Pancreas (tissue), 10 donors: Measurements from ENCODE around the gene CNTFR. TPM values are rescaled to one million over a fixed set of nuclear protein-coding genes. Genes with fewer than 3 reads are reported as not detected.

Source experiments
- ATAC-seq, 4 donors: fragments of 200-7000 bp; cut with Tn5 transposase; one replicate each; pipeline versions ENCODE4 v1.8.0 to v1.9.1; 2020; ENCODE audit warnings: mild to moderate bottlenecking in 4 of 4, moderate library complexity in 4 of 4
- DNase-seq, 6 donors: peaks; one replicate each; pipeline ENCODE4 v3.0.0-alpha.2; 2020
- FAIRE-seq: peaks from 2 replicates; lab custom pipeline; 2012; peaks lifted over from hg19 to GRCh38; lab: Jason Lieb, UNC
- H3K27ac ChIP-seq, 4 donors: fragments of 200-600 bp; sonication (generic); 1 replicate in 3 of 4; 2 replicates in 1 of 4; pipeline versions ENCODE4 v1.5.0 to v1.8.0; 2020
- H3K27me3 ChIP-seq, 4 donors: fragments of 200-600 bp; one replicate each; pipeline ENCODE4 v1.8.0; 2021
- H3K36me3 ChIP-seq, 3 donors: fragments of 200-600 bp; sonication (generic) in 1 of 3; one replicate each; pipeline versions ENCODE4 v1.5.0 to v1.8.0; 2020 to 2021
- H3K4me1 ChIP-seq, 3 donors: fragments of 200-600 bp; one replicate each; pipeline ENCODE4 v1.8.0; 2021
- H3K4me3 ChIP-seq, 4 donors: fragments of 200-600 bp; sonication (generic) in 2 of 4; one replicate each; pipeline versions ENCODE4 v1.5.0 to v1.8.0; 2020 to 2021
- H3K9me3 ChIP-seq, 4 donors: fragments of 200-600 bp; one replicate each; pipeline ENCODE4 v1.8.0; 2021
- CTCF ChIP-seq, 4 donors: fragments of 200-600 bp; sonication (generic) in 3 of 4; IDR thresholded peaks; one replicate each; pipeline versions ENCODE4 v1.5.0 to v1.8.0; 2021; ENCODE audit warnings: antibody characterized with exemption in 4 of 4
- WGBS, 2 donors: extraction: QIAGEN DNeasy Blood & Tissue Kit; methylation state at CpG; one replicate each; pipeline ENCODE4 v1.1.7; 2013; 5-methylcytosine and 5-hydroxymethylcytosine counted together
- intact Hi-C, 3 donors: fragments of 100-400 bp; cut with DNase I; formaldehyde crosslinking; loops; one replicate each; pipeline versions ENCODE4 v1.11.1 to v1.14.2; 2022
- polyA plus RNA-seq, 2 donors: library from polyadenylated mRNA; stranded (reverse); fragments of 200-250 nt; gene quantifications; one replicate each; pipeline ENCODE4 v1.2.3, GENCODE V29; 2013
- total RNA-seq, 6 donors: library from RNA; stranded (reverse); fragmentation: NEBNext Ultra II Directional in 4 of 6; extraction: Animal tissue kit (Norgen Biotek cat#: 25700) in 4 of 6; gene quantifications; one replicate each; pipeline versions ENCODE4 v1.2.1 to v1.2.4, GENCODE V29; 2021 to 2023
- donor health status: healthy with polysubstance abuse.
- donor health status: DM: no; HTN: no; CAD: no; lungs with moderate emphysema.
- donor health status: DM: no; HTN: no; CAD: no.
- donor health status: control.
- donor health status: control.
- donor health status: Bipolar disorder and iron deficiency.
- donor health status: DM: yes; HTN: yes; CAD: no.
- donor health status: DM: no; HTN: no; CAD: no.
- donor health status: DM: no; HTN: no; CAD: no.
- donor health status: DM: yes; HTN: yes; CAD: no.

CNTFR gene
- total and polyA plus RNA-seq, 8 donors: 0.12 to 2.6 (median 0.87) TPM; not detected in 1

DNA sequence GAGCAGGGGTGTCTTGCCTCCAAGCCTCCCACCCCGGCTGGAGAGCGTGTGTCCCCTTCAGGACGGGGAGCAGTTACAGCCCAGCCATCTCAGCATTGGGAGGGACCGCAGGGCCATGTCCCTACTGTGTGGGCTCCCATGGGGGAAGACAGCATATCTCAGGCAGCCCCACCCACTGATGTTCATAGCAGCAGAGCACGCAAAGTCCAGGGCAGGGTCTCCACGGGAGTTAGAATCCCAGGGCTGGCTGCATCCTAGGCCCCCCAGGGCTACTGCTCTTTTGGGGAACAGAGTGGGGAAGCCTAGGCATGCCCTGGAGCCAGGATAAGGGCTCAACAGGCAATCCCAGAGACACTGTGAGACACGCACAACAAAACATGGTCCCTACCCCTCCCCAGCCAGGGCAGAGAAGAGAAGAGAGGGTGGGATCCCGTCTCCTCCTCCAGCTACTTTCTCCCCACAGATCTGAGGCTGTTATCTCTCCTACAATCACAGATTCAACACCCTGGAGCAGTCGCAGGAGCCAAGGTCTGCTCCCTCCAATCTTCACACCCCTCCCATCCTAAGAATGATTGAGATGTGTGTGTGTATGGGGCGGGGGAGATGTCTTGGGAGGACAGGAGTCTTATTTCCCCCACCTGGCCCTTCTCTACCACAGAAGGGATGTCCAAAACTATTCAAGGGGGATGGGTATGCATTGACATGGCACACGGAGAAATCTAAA lies 3.4 kb downstream of the CNTFR start:
- intact Hi-C loops: no loop called here
- peaks cover 0 to 22% (median 3%) of the 10 kb centered on the region in 4 donors for H3K27me3 ChIP-seq

DNA sequence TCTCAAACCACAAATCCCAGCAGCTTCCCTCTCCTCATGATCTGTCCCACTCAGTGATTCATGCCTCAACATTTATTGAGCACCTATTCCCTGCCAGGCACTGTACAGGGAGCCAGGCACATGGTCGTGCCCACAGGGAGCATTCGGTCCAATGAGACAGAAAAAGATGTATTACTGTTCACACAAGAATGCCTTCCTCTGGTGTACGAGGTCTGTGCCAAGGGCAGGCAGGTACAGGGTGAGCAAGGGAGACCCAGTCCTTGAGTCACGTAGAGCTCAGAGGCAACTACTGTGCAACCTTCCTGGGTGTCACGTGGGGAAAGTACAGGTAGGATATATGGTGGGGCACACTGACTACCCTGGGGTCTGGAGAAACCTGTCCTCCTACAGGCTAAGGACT lies 4.6 kb downstream of the CNTFR start:
- intact Hi-C loops: no loop called here
- no peak for ATAC-seq

More for the DNA sequence above, 3.4 kb downstream of the CNTFR start:
- no peaks in the 10 kb centered on the region for H3K36me3 ChIP-seq
- H3K4me3 ChIP-seq: no peak overlapping the region
- H3K9me3 ChIP-seq: no peaks in the 10 kb centered on the region
- FAIRE-seq (no peak), DNase-seq (no peak), ATAC-seq (no peak)
- no peak for TF ChIP-seq CTCF (IDR thresholded peaks at IDR 0.05)
- no peak overlapping the region for H3K27ac ChIP-seq
- WGBS, 2 donors: 15 to 17% methylated on average over 11 of the region's 11 CpGs
- peaks cover 0 to 3% (median 0%) of the 10 kb centered on the region in 3 donors for H3K4me1 ChIP-seq

DNA sequence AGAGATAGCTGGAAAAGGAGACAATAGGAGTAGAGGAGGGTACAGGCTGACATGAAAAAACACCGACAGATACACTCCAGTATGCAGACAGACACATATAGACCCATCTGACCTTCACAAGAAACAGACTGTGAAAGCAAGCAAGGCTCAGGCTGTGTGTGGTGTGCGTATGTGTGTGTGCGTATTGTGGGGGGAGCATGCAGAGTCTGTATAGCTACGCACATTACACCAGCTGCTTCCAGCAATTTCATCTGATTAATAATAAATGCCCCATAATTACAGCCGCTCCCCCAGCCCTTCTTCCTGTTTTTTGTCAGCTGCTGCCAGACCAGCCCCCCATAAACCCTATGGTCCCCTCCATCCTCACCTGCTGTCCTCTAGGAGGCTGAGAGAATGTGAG lies 6.7 kb downstream of the CNTFR start:
- no peaks in the 10 kb centered on the region for H3K4me1 ChIP-seq
- no peak for ATAC-seq
- no peak overlapping the region for H3K27ac ChIP-seq
- no peak for FAIRE-seq
- H3K9me3 ChIP-seq: no peaks in the 10 kb centered on the region
- peaks cover 0 to 10% (median 3%) of the 10 kb centered on the region in 4 donors for H3K27me3 ChIP-seq
- no peak overlapping the region for H3K4me3 ChIP-seq
- intact Hi-C loops: no loop called here
- WGBS, 2 donors: 88 to 91% methylated on average over 5 of the region's 5 CpGs
- no peaks in the 10 kb centered on the region for H3K36me3 ChIP-seq
- DNase-seq: no peak
- no peak for TF ChIP-seq CTCF (IDR thresholded peaks at IDR 0.05)

More for the DNA sequence above, 4.6 kb downstream of the CNTFR start:
- WGBS, 2 donors: 47 to 55% methylated on average over 5 of the region's 5 CpGs
- no peaks in the 10 kb centered on the region for H3K4me1 ChIP-seq
- H3K27me3 ChIP-seq: peaks cover 0 to 20% (median 3%) of the 10 kb centered on the region in 4 donors
- no peak overlapping the region for H3K4me3 ChIP-seq
- H3K9me3 ChIP-seq: no peaks in the 10 kb centered on the region
- DNase-seq: no peak
- no peak overlapping the region for H3K27ac ChIP-seq
- FAIRE-seq: no peak
- no peak for TF ChIP-seq CTCF (IDR thresholded peaks at IDR 0.05)
- no peaks in the 10 kb centered on the region for H3K36me3 ChIP-seq

DNA sequence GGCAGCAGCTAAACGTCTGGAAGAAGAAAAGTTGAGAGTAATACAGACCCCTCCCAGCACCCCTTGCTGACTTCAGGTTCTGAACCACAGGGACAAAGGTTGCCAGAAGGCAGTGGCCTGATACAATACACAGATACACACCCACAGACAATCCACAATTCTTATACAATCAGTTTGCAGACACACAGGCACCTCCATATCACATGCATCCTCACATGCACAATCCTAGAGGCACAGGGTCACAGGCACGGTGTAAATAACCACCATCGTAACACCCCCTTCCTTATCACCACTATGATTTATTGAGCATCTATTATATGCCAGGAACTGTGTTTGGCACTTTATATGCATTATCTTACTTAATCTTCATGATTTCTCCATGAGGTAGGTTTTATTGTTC lies 8.2 kb downstream of the CNTFR start:
- TF ChIP-seq CTCF (IDR thresholded peaks at IDR 0.05): no peak
- Histone ChIP-seq H3K27me3 (peaks cover 0 to 7% (median 3%) of the 10 kb centered on the region in 4 donors), H3K4me3 (no peak overlapping the region), H3K27ac (no peak overlapping the region), H3K4me1 (no peaks in the 10 kb centered on the region), H3K9me3 (no peaks in the 10 kb centered on the region), H3K36me3 (no peaks in the 10 kb centered on the region)
- no peak for FAIRE-seq
- 57 to 67% methylated on average over 3 of the region's 3 CpGs for WGBS, 2 donors
- intact Hi-C loops: no loop called here
- no peak for DNase-seq
- no peak for ATAC-seq

- Histone ChIP-seq H3K27ac (no peak overlapping the region), H3K4me1 (no peaks in the 10 kb centered on the region), H3K27me3 (peaks cover 0 to 5% (median 1%) of the 10 kb centered on the region in 4 donors), H3K4me3 (no peak overlapping the region), H3K9me3 (no peaks in the 10 kb centered on the region), H3K36me3 (no peaks in the 10 kb centered on the region)
- 68 to 74% methylated on average over 8 of the region's 8 CpGs for whole genome bisulfite sequencing, 2 donors
- ATAC-seq (no peak), FAIRE-seq (no peak), DNase-seq (no peak)
- TF ChIP-seq CTCF (IDR thresholded peaks at IDR 0.05): no peak
- intact Hi-C loops: no loop called here
These were observed 9.2 kb downstream of the CNTFR start for GRCh38 chr9:34580358-34580757.
